HepG2 (cell line): Measurements from ENCODE around the gene BARX1. TPM values are rescaled to one million over a fixed set of nuclear protein-coding genes. Genes with fewer than 3 reads are reported as not detected.
"Not testable (repeated sequence)": the region's sequence is repeated elsewhere in the genome, so short reads cannot be mapped to it uniquely, and the experiment has no call there.

Experiments used
- ATAC-seq: fragments of 200-7000 bp; cut with Tn5 transposase; 3 replicates; pipeline ENCODE4 v1.9.1; 2020; ENCODE audit warnings: mild to moderate bottlenecking, moderate library complexity
- BruUV-seq: library from RNA; stranded (reverse); fragments of 400-500 nt; replicated peaks from 2 replicates; lab custom pipeline; 2021; lab: Mats Ljungman, UMichigan
- CTCF ChIA-PET: fragments of 300-600 bp; formaldehyde crosslinking; extraction: SDS; loops from one replicate; lab custom pipeline; 2021; ENCODE audit warnings: low total read pairs, inconsistent platforms, low intra/inter-chr PET ratio; lab: Yijun Ruan, JAX
- POLR2A ChIA-PET: fragments of 350-600 bp; sonication (Branson Sonifier 250); formaldehyde crosslinking; loops from one replicate; lab custom pipeline; 2020; ENCODE audit warnings: antibody characterized with exemption, inconsistent platforms; lab: Yijun Ruan, JAX
- DNase-seq: peaks from one replicate; pipeline ENCODE4 v3.0.0-alpha.2; 2015; ENCODE audit warnings: low spot score
- FAIRE-seq: peaks from 3 replicates; lab custom pipeline; 2011; peaks lifted over from hg19 to GRCh38; lab: Jason Lieb, UNC
- H2AFZ ChIP-seq: one replicate; pipeline ENCODE4 v1.6.1; 2011; ENCODE audit warnings: low read length, inconsistent platforms
- H3K27ac ChIP-seq: fragments of 300-600 bp; 3 replicates; pipeline ENCODE4 v1.8.0; 2011; ENCODE audit warnings: mixed run types, mild to moderate bottlenecking, mixed read lengths, low read length, inconsistent platforms; ENCODE audit not compliant: insufficient read depth; ENCODE audit errors: extremely low read length
- H3K27me3 ChIP-seq, 2 experiments: fragments of 200-600 bp in 1 of 2; 2 replicates in 1 of 2; 3 replicates in 1 of 2; pipeline versions ENCODE4 v1.6.0 to v1.8.0; 2011; ENCODE audit warnings: low read length in 2 of 2, mild to moderate bottlenecking in 2 of 2, moderate library complexity in 2 of 2, inconsistent platforms in 1 of 2; ENCODE audit not compliant: insufficient read depth in 2 of 2, control insufficient read depth in 1 of 2
- H3K36me3 ChIP-seq, 2 experiments: fragments of 200-600 bp in 1 of 2; replicated peaks in 1 of 2; 2 replicates in 1 of 2; 3 replicates in 1 of 2; pipeline versions ENCODE4 v1.5.1 to v1.8.0; 2011; ENCODE audit warnings: low read length in 2 of 2, inconsistent platforms in 1 of 2; ENCODE audit not compliant: insufficient read depth in 2 of 2, control insufficient read depth in 1 of 2
- H3K4me1 ChIP-seq: 2 replicates; pipeline ENCODE4 v1.5.1; 2012; ENCODE audit warnings: low read length, inconsistent platforms; ENCODE audit not compliant: insufficient read depth
- H3K4me2 ChIP-seq: 2 replicates; pipeline ENCODE4 v1.6.0; 2011; ENCODE audit warnings: low read depth, low read length, inconsistent platforms
- H3K4me3 ChIP-seq, 3 experiments: fragments of 200-600 bp in 1 of 3; sonication (generic), shearing (Covaris generic) in 1 of 3; replicated peaks in 1 of 3; 2 replicates each; pipeline ENCODE4 v1.5.1; 2011 to 2016; ENCODE audit warnings: low read length in 3 of 3, inconsistent platforms in 2 of 3, low read depth in 2 of 3, mild to moderate bottlenecking in 2 of 3, control low read depth in 1 of 3, mixed read lengths in 1 of 3; ENCODE audit not compliant: insufficient read depth in 1 of 3
- H3K79me2 ChIP-seq: one replicate; pipeline ENCODE4 v1.6.1; 2011; ENCODE audit warnings: low read length, inconsistent platforms; ENCODE audit not compliant: insufficient read depth
- H3K9ac ChIP-seq: 2 replicates; pipeline ENCODE4 v1.6.0; 2011; ENCODE audit warnings: mild to moderate bottlenecking, low read depth, low read length, inconsistent platforms; ENCODE audit not compliant: insufficient read depth
- H3K9me3 ChIP-seq: 2 replicates; pipeline ENCODE4 v1.5.1; 2012; ENCODE audit warnings: mild to moderate bottlenecking, low read length
- H4K20me1 ChIP-seq: 2 replicates; pipeline ENCODE4 v1.6.0; 2011; ENCODE audit warnings: inconsistent platforms, mild to moderate bottlenecking, low read length, moderate library complexity; ENCODE audit not compliant: insufficient read depth
- AHDC1 ChIP-seq: sonication (generic); formaldehyde crosslinking; IDR thresholded peaks from 2 replicates; pipeline ENCODE4 v1.5.1; 2020; ENCODE audit warnings: mild to moderate bottlenecking, missing genetic modification reagents, borderline replicate concordance
- WGBS: methylation state at CpG from one replicate; pipeline ENCODE4 v1.1.6; 2017; ENCODE audit warnings: low lambda C conversion rate; 5-methylcytosine and 5-hydroxymethylcytosine counted together
- in situ Hi-C: cut with HindIII; loops from 2 replicates; pipeline ENCODE4 v1.10.0; 2017; ENCODE audit warnings: low pct_unique_long_range_greater_than_20kb; ENCODE audit not compliant: extremely low pct_ligation_motif_present
- intact Hi-C: fragments of 100-400 bp; cut with micrococcal nuclease; formaldehyde crosslinking; loops from one replicate; pipeline ENCODE4 v1.10.0; 2022; ENCODE audit not compliant: unreplicated experiment
- polyA plus RNA-seq, 8 experiments: library from polyadenylated mRNA; depleted of rRNA in 3 of 8; stranded (reverse) in 7 of 8; unstranded in 1 of 8; fragments of >200 nt; fragmentation: Illumina TruSeq in 4 of 8; extraction: Trizol in 4 of 8; gene quantifications; 2 replicates each; pipeline versions ENCODE4 v1.2.1 to v1.2.3, GENCODE V29; 2011 to 2016; ENCODE audit warnings: low read depth in 4 of 8, missing spikeins in 1 of 8, mixed read lengths in 1 of 8; ENCODE audit not compliant: insufficient read depth in 1 of 8
- total RNA-seq, 5 experiments: library from RNA; depleted of rRNA; stranded (reverse); fragments of >200 nt; fragmentation: Illumina TruSeq; extraction: Trizol; gene quantifications; 2 replicates each; pipeline ENCODE4 v1.2.3, GENCODE V29; 2016; ENCODE audit warnings: low read depth in 1 of 5

The BARX1 gene
- total and polyA plus RNA-seq, 2 of the 13 experiments (the other 11 are each of a cell fraction or from before 2014, with no cell fraction given), result not detected

GRCh38 chr9:93963969-93964368, 8.8 kb upstream of the BARX1 start (continued):
- no peak for TF ChIP-seq AHDC1 (CRISPR knock-in tag)

GRCh38 chr9:93963489-93963888, 8.3 kb upstream of the BARX1 start:
- DNase-seq, H3K36me3 ChIP-seq, H4K20me1 ChIP-seq, H3K79me2 ChIP-seq, H3K27ac ChIP-seq, H3K4me1 ChIP-seq, H2AFZ ChIP-seq, FAIRE-seq, H3K9me3 ChIP-seq, H3K4me2 ChIP-seq, BruUV-seq, ATAC-seq, POLR2A ChIA-PET, H3K4me3 ChIP-seq, H3K9ac ChIP-seq: not testable (repeated sequence)
- intact Hi-C loops (loop anchor here (1.0 to 2.0 kb wide), 2 partner anchors 143 to 281 kb away; no protein-coding TSS in a partner anchor), in situ Hi-C loops (loop anchor here (5.0 kb wide), 2 partner anchors 141 to 281 kb away; no protein-coding TSS in a partner anchor)
- CTCF ChIA-PET, result interaction anchor here (0.9 to 2.5 kb wide), 5 partner anchors 92 to 281 kb away, joined by 3 to 19 read pairs (median 6); no protein-coding TSS in a partner anchor
- WGBS, result 13% methylated on average over 3 of the region's 3 CpGs
- peaks cover 8 to 30% of the 10 kb centered on the region in 2 experiments for H3K27me3 ChIP-seq
